Measurements from ENCODE around the gene CLNK.

CLNK gene

DNA sequence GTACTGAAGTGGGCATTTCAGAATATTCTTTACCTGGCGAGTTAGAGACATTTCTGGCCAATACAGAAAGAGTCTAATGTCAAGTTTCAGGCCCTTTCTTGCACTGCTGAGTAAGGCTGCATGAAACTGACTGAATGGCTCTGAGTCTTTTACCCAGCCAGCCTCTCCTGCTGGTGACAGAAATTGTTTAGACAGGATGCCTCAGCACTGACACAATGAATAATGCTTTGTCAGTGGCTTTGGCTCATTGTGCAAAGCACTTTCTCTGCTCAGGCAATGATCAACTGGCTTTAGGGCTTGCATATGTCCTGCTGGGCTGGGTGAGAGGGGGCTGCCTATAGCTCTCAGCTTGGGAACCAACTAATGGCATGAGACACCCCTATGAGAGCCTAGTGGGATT lies 45.5 kb downstream of the CLNK start:
- no peaks in the 10 kb centered on the region for H3K36me3 ChIP-seq (ENCODE audit: insufficient read depth, low read length)
- no peaks in the 10 kb centered on the region for H3K79me2 ChIP-seq (ENCODE audit: insufficient read depth, low read length)
- no peak overlapping the region for H3K27ac ChIP-seq (ENCODE audit: low read depth, low read length, poor library complexity, severe bottlenecking)
- no peak overlapping the region for H3K4me2 ChIP-seq (ENCODE audit: low read length)
- TF ChIP-seq, protein P1, sequence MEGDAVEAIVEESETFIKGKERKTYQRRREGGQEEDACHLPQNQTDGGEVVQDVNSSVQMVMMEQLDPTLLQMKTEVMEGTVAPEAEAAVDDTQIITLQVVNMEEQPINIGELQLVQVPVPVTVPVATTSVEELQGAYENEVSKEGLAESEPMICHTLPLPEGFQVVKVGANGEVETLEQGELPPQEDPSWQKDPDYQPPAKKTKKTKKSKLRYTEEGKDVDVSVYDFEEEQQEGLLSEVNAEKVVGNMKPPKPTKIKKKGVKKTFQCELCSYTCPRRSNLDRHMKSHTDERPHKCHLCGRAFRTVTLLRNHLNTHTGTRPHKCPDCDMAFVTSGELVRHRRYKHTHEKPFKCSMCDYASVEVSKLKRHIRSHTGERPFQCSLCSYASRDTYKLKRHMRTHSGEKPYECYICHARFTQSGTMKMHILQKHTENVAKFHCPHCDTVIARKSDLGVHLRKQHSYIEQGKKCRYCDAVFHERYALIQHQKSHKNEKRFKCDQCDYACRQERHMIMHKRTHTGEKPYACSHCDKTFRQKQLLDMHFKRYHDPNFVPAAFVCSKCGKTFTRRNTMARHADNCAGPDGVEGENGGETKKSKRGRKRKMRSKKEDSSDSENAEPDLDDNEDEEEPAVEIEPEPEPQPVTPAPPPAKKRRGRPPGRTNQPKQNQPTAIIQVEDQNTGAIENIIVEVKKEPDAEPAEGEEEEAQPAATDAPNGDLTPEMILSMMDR (IDR thresholded peaks at IDR 0.05; ENCODE audit: low read length) = no peak
- no peak for TF ChIP-seq EZH2 (IDR thresholded peaks at IDR 0.05; ENCODE audit: borderline replicate concordance, low read length)
- no peaks in the 10 kb centered on the region for H3K27me3 ChIP-seq (ENCODE audit: insufficient read depth, low read length)
- H3K4me1 ChIP-seq (ENCODE audit: insufficient read depth, low read length, severe bottlenecking) = no peaks in the 10 kb centered on the region
- H3F3A ChIP-seq (ENCODE audit: insufficient read depth, low read length) = no peaks in the 10 kb centered on the region
- H2AFZ ChIP-seq (ENCODE audit: low read length) = no peak overlapping the region
- H4K20me1 ChIP-seq (ENCODE audit: insufficient read depth, low read length) = no peaks in the 10 kb centered on the region
- no peaks in the 10 kb centered on the region for H3K9me3 ChIP-seq (ENCODE audit: low read length)
- H3K4me3 ChIP-seq (ENCODE audit: low read depth, low read length, poor library complexity, severe bottlenecking) = no peak overlapping the region
- no peaks in the 10 kb centered on the region for H3K9me2 ChIP-seq (ENCODE audit: low read depth, low read length)
- H3K9ac ChIP-seq (ENCODE audit: low read length) = no peak overlapping the region

DNA sequence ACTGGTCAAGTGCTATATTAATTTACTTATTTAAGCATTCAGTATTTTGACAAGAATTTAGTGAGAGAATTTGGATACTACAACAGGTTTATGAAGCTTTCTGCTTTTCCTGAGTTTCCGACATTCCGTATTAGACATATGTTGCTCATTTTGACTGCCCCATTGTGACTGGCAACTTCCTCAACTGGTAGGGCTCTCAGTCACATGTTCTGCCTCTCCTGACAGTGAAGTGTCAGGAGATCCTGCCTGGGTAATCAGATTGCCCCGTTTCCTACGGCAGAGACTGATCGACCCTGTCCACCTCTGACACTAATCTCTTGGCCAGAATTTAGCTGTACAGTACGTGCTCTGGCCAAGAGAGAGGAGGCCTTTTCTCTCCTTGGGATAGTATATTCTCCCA lies 49.5 kb downstream of the CLNK start:
- no peaks in the 10 kb centered on the region for H3F3A ChIP-seq (ENCODE audit: insufficient read depth, low read length)
- no peaks in the 10 kb centered on the region for H3K9me3 ChIP-seq (ENCODE audit: low read length)
- no peaks in the 10 kb centered on the region for H3K36me3 ChIP-seq (ENCODE audit: insufficient read depth, low read length)
- no peak overlapping the region for H3K4me3 ChIP-seq (ENCODE audit: low read depth, low read length, poor library complexity, severe bottlenecking)
- H2AFZ ChIP-seq (ENCODE audit: low read length) = no peak overlapping the region
- no peak overlapping the region for H3K9ac ChIP-seq (ENCODE audit: low read length)
- TF ChIP-seq, protein P1 (IDR thresholded peaks at IDR 0.05; ENCODE audit: low read length) = no peak
- no peak for TF ChIP-seq EZH2 (IDR thresholded peaks at IDR 0.05; ENCODE audit: borderline replicate concordance, low read length)
- no peaks in the 10 kb centered on the region for H3K4me1 ChIP-seq (ENCODE audit: insufficient read depth, low read length, severe bottlenecking)
- no peaks in the 10 kb centered on the region for H3K27me3 ChIP-seq (ENCODE audit: insufficient read depth, low read length)
- H3K79me2 ChIP-seq (ENCODE audit: insufficient read depth, low read length) = no peaks in the 10 kb centered on the region
- H3K27ac ChIP-seq (ENCODE audit: low read depth, low read length, poor library complexity, severe bottlenecking) = no peak overlapping the region
- H4K20me1 ChIP-seq (ENCODE audit: insufficient read depth, low read length) = no peaks in the 10 kb centered on the region
- H3K9me2 ChIP-seq (ENCODE audit: low read depth, low read length) = no peaks in the 10 kb centered on the region
- no peak overlapping the region for H3K4me2 ChIP-seq (ENCODE audit: low read length)

DNA sequence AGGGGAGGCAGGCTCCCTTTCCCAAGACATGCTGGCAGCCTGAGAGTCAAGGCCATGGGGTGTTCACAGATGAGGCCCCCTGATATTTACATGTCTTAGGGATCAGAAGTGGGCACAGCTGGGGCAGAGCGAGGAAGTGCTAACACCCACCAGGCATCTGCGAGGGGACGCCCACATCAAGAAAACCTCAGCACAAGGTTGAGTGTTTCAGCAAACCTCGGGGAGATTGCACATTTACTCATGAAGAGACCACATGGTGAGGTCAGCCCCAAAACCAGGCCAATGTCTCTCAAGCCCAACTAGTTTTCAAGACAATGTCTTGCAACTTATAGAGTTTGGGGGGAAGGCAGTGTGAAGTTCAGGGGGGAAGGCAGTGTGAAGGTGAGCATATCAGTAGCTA lies 55.2 kb downstream of the CLNK start:
- H2AFZ ChIP-seq (ENCODE audit: low read length) = no peak overlapping the region
- no peaks in the 10 kb centered on the region for H3K4me1 ChIP-seq (ENCODE audit: insufficient read depth, low read length, severe bottlenecking)
- H3K4me3 ChIP-seq (ENCODE audit: low read depth, low read length, poor library complexity, severe bottlenecking) = no peak overlapping the region
- H3F3A ChIP-seq (ENCODE audit: insufficient read depth, low read length) = no peaks in the 10 kb centered on the region
- H3K27me3 ChIP-seq (ENCODE audit: insufficient read depth, low read length) = no peaks in the 10 kb centered on the region
- H3K4me2 ChIP-seq (ENCODE audit: low read length) = no peak overlapping the region
- no peak overlapping the region for H3K9ac ChIP-seq (ENCODE audit: low read length)
- H3K36me3 ChIP-seq (ENCODE audit: insufficient read depth, low read length) = no peaks in the 10 kb centered on the region
- no peaks in the 10 kb centered on the region for H3K9me2 ChIP-seq (ENCODE audit: low read depth, low read length)
- no peaks in the 10 kb centered on the region for H3K79me2 ChIP-seq (ENCODE audit: insufficient read depth, low read length)
- no peak overlapping the region for H3K27ac ChIP-seq (ENCODE audit: low read depth, low read length, poor library complexity, severe bottlenecking)
- TF ChIP-seq, protein P1 (IDR thresholded peaks at IDR 0.05; ENCODE audit: low read length) = no peak
- TF ChIP-seq EZH2 (IDR thresholded peaks at IDR 0.05; ENCODE audit: borderline replicate concordance, low read length) = no peak
- H3K9me3 ChIP-seq (ENCODE audit: low read length) = no peaks in the 10 kb centered on the region
- H4K20me1 ChIP-seq (ENCODE audit: insufficient read depth, low read length) = no peaks in the 10 kb centered on the region

Data from OCI-LY1 (cell line).